IMR-90 (cell line): ENCODE data around the gene TAF9B. TPM values are rescaled to one million over a fixed set of nuclear protein-coding genes. Genes with fewer than 3 reads are reported as not detected.
A peak's percentile ranks its signal among the peaks of the same experiment; 100 is the strongest.

Experiments
- ATAC-seq: fragments of 200-7000 bp; cut with Tn5 transposase; 2 replicates; pipeline ENCODE4 v1.9.1; 2020; ENCODE audit warnings: low read depth, mild to moderate bottlenecking, moderate library complexity
- BruUV-seq: library from RNA; stranded (reverse); fragments of 400-500 nt; replicated peaks from 2 replicates; lab custom pipeline; 2021; lab: Mats Ljungman, UMichigan
- CTCF ChIA-PET: fragments of 300-600 bp; formaldehyde crosslinking; extraction: SDS; loops from one replicate; lab custom pipeline; 2021; ENCODE audit warnings: antibody characterized with exemption; lab: Yijun Ruan, JAX
- POLR2A ChIA-PET: fragments of 300-600 bp; sonication (Branson Sonifier 250); formaldehyde crosslinking; loops from one replicate; lab custom pipeline; 2022; ENCODE audit warnings: antibody characterized with exemption; ENCODE audit not compliant: unreplicated experiment; lab: Charles Lee
- DNase-seq: peaks from one replicate; pipeline ENCODE4 v3.0.0; 2013
- H2AFZ ChIP-seq: replicated peaks from 2 replicates; pipeline ENCODE3; 2013; ENCODE audit warnings: low read length, mild to moderate bottlenecking; ENCODE audit not compliant: poor library complexity
- H2AK5ac ChIP-seq: 2 replicates; pipeline ENCODE4 v1.6.1; 2013; ENCODE audit warnings: low read depth, low read length, inconsistent platforms
- H2AK9ac ChIP-seq: replicated peaks from 2 replicates; pipeline ENCODE3; 2013; ENCODE audit warnings: mild to moderate bottlenecking, low read depth, low read length, moderate library complexity; ENCODE audit not compliant: poor library complexity
- H2BK120ac ChIP-seq: 2 replicates; pipeline ENCODE4 v1.6.1; 2013; ENCODE audit warnings: low read depth, low read length, inconsistent platforms
- H2BK15ac ChIP-seq: 3 replicates; pipeline ENCODE4 v1.6.1; 2013; ENCODE audit warnings: low read depth, low read length, inconsistent platforms
- H2BK20ac ChIP-seq: 2 replicates; pipeline ENCODE4 v1.6.1; 2013; ENCODE audit warnings: low read depth, mild to moderate bottlenecking, inconsistent platforms, low read length, moderate library complexity
- H2BK5ac ChIP-seq: 2 replicates; pipeline ENCODE4 v1.6.1; 2013; ENCODE audit warnings: mild to moderate bottlenecking, low read depth, low read length, inconsistent platforms; ENCODE audit not compliant: poor library complexity, severe bottlenecking
- H3K14ac ChIP-seq: replicated peaks from 2 replicates; pipeline ENCODE4 v1.6.1; 2013; ENCODE audit warnings: low read depth, low read length, inconsistent platforms
- H3K18ac ChIP-seq: 2 replicates; pipeline ENCODE4 v1.6.1; 2013; ENCODE audit warnings: low read depth, low read length, control low read depth
- H3K23ac ChIP-seq: 2 replicates; pipeline ENCODE4 v1.6.1; 2013; ENCODE audit warnings: low read depth, low read length, inconsistent platforms
- H3K27ac ChIP-seq: 2 replicates; pipeline ENCODE4 v1.5.1; 2013; ENCODE audit warnings: mild to moderate bottlenecking, control low read depth, low read length; ENCODE audit not compliant: insufficient read depth
- H3K27me3 ChIP-seq: 2 replicates; pipeline ENCODE4 v1.6.1; 2013; ENCODE audit warnings: low read length; ENCODE audit not compliant: control insufficient read depth, insufficient read depth
- H3K36me3 ChIP-seq: 2 replicates; pipeline ENCODE4 v1.6.1; 2013; ENCODE audit warnings: low read length, mixed read lengths; ENCODE audit not compliant: control insufficient read depth, insufficient read depth
- H3K4ac ChIP-seq: 2 replicates; pipeline ENCODE4 v1.6.1; 2013; ENCODE audit warnings: low read depth, low read length, inconsistent platforms
- H3K4me1 ChIP-seq: 2 replicates; pipeline ENCODE4 v1.6.1; 2013; ENCODE audit warnings: low read length, mixed read lengths; ENCODE audit not compliant: control insufficient read depth, insufficient read depth
- H3K4me2 ChIP-seq: 2 replicates; pipeline ENCODE4 v1.6.1; 2013; ENCODE audit warnings: low read depth, mild to moderate bottlenecking, control low read depth, low read length, moderate library complexity
- H3K4me3 ChIP-seq: 2 replicates; pipeline ENCODE4 v1.5.1; 2013; ENCODE audit warnings: low read depth, mild to moderate bottlenecking, control low read depth, low read length, moderate library complexity; ENCODE audit not compliant: insufficient read depth
- H3K56ac ChIP-seq: 2 replicates; pipeline ENCODE4 v1.6.1; 2013; ENCODE audit warnings: low read length, inconsistent platforms; ENCODE audit not compliant: insufficient read depth; ENCODE audit errors: extremely low read depth
- H3K79me1 ChIP-seq, 2 experiments: 2 replicates each; pipeline ENCODE4 v1.6.1; 2013; ENCODE audit warnings: low read length in 2 of 2, inconsistent platforms in 1 of 2, low read depth in 1 of 2
- H3K9ac ChIP-seq: 2 replicates; pipeline ENCODE4 v1.6.1; 2013; ENCODE audit warnings: low read depth, low read length, control low read depth
- H3K9me1 ChIP-seq: 2 replicates; pipeline ENCODE4 v1.6.1; 2013; ENCODE audit warnings: low read length, inconsistent platforms; ENCODE audit not compliant: insufficient read depth
- H3K9me3 ChIP-seq: 2 replicates; pipeline ENCODE4 v1.6.1; 2013; ENCODE audit warnings: low read length; ENCODE audit not compliant: control insufficient read depth, insufficient read depth
- H4K20me1 ChIP-seq: 2 replicates; pipeline ENCODE4 v1.6.1; 2013; ENCODE audit warnings: low read length, inconsistent platforms; ENCODE audit not compliant: insufficient read depth
- H4K5ac ChIP-seq: 2 replicates; pipeline ENCODE4 v1.6.1; 2013; ENCODE audit warnings: mild to moderate bottlenecking, low read depth, low read length, control low read depth
- H4K8ac ChIP-seq, 2 experiments: 2 replicates each; pipeline ENCODE4 v1.6.1; 2013; ENCODE audit warnings: low read depth in 2 of 2, low read length in 2 of 2, control low read depth in 1 of 2, inconsistent platforms in 1 of 2
- H4K91ac ChIP-seq: 2 replicates; pipeline ENCODE4 v1.6.1; 2013; ENCODE audit warnings: low read depth, low read length, inconsistent platforms; ENCODE audit not compliant: insufficient read depth
- CEBPB ChIP-seq: IDR thresholded peaks from 2 replicates; pipeline ENCODE4 v1.6.1; 2012; ENCODE audit warnings: low read depth, low read length, improper control_type of control experiment
- FOS ChIP-seq: fragments of 150-350 bp; IDR thresholded peaks from 2 replicates; pipeline ENCODE4 v1.6.1; 2016; ENCODE audit warnings: low read depth, low read length
- MAFK ChIP-seq: IDR thresholded peaks from 2 replicates; pipeline ENCODE4 v1.6.1; 2012; ENCODE audit warnings: low read depth, low read length, improper control_type of control experiment
- MAZ ChIP-seq: IDR thresholded peaks from 2 replicates; pipeline ENCODE4 v1.6.1; 2012; ENCODE audit warnings: low read depth, mild to moderate bottlenecking, low read length, improper control_type of control experiment, moderate library complexity, borderline replicate concordance
- WGBS, 2 experiments: methylation state at CpG; one replicate each; pipeline versions ENCODE4 v1.1.5 to v1.1.7; 2013; ENCODE audit warnings: missing lambda C conversion rate in 2 of 2; ENCODE audit not compliant: insufficient read length in 1 of 2; ENCODE audit errors: extremely low coverage in 2 of 2; 5-methylcytosine and 5-hydroxymethylcytosine counted together
- dilution Hi-C: fragments of 300-500 bp; cut with HindIII; formaldehyde crosslinking; loops from one replicate; pipeline ENCODE4 v1.14.3; 2018; ENCODE audit warnings: low sequenced_read_pairs; ENCODE audit not compliant: unreplicated experiment
- in situ Hi-C: fragments of 300-500 bp; cut with MboI; formaldehyde crosslinking; loops from 3 replicates; pipeline ENCODE4 v1.14.3; 2019; ENCODE audit warnings: low sequenced_read_pairs, inconsistent platforms, mixed read lengths
- intact Hi-C: fragments of 100-400 bp; cut with micrococcal nuclease; formaldehyde crosslinking; loops from 2 replicates; pipeline ENCODE4 v1.10.0; 2022
- polyA plus RNA-seq, 3 experiments: library from polyadenylated mRNA; depleted of rRNA; stranded (reverse); fragments of >200 nt; gene quantifications; 2 replicates each; pipeline ENCODE4 v1.2.3, GENCODE V29; 2012; ENCODE audit warnings: low replicate concordance in 1 of 3
- total RNA-seq: library from RNA; depleted of rRNA; stranded (reverse); fragments of >200 nt; gene quantifications from 2 replicates; pipeline ENCODE4 v1.2.3, GENCODE V29; 2012
- TF ChIP-seq, protein P1 (sequence below): fragments of 150-350 bp; IDR thresholded peaks from 2 replicates; pipeline ENCODE4 v1.6.1; 2016; ENCODE audit warnings: low read depth, mild to moderate bottlenecking, low read length, moderate library complexity, borderline replicate concordance
- TF ChIP-seq, protein P2 (sequence below): conservative IDR thresholded peaks from 2 replicates; pipeline ENCODE4 v1.5.1; 2012; ENCODE audit warnings: mild to moderate bottlenecking, low read depth, low read length, improper control_type of control experiment

TAF9B gene
- total and polyA plus RNA-seq, 2 of the 4 experiments (the other 2 are of a cell fraction) = 12.4 to 21.5 TPM

DNA sequence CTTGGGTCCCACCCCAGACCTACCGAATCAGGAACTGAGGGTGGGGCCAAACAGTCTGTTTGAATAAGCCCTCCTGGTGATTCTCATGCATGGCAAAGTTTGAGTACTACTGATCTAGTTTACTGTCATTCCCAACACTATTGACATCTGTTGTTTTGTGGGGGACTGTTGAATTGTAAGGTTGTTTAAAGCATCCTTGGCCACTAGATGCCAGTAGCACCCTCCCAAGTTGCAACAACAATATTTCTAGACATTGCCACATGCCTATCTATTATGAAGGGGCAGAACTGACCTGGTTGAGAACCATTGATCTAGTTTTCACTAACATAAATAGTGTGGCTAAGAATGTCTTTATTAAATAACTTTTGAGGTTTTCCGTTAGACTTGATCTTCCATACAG is 15.1 kb downstream of the TAF9B start:
- no peak overlapping the region for H2BK120ac ChIP-seq
- dilution Hi-C loops = no loop called here

More for the DNA sequence above, 15.1 kb downstream of the TAF9B start:
- Histone ChIP-seq H2BK5ac (no peak overlapping the region), H3K23ac (no peak overlapping the region), H2AFZ (no peak overlapping the region), H3K4me3 (no peak overlapping the region), H3K27ac (no peak overlapping the region), H3K18ac (no peak overlapping the region), H2AK5ac (no peak overlapping the region), H3K9me1 (no peaks in the 10 kb centered on the region), H3K79me1 (peaks cover 4 to 6% of the 10 kb centered on the region in 2 experiments; a peak in 2 of 4 replicates), H3K4me1 (no peaks in the 10 kb centered on the region), H3K14ac (no peak overlapping the region), H3K4me2 (no peak overlapping the region), H3K27me3 (no peaks in the 10 kb centered on the region), H3K9me3 (no peaks in the 10 kb centered on the region), H3K56ac (no peak overlapping the region), H2BK15ac (no peak overlapping the region), H4K91ac (no peak overlapping the region), H2AK9ac (no peak overlapping the region), H3K9ac (no peak overlapping the region), H3K4ac (no peak overlapping the region), H4K5ac (no peak overlapping the region), H4K8ac (no peak overlapping the region), H3K36me3 (peaks cover 34% of the 10 kb centered on the region), H2BK20ac (no peak overlapping the region), H4K20me1 (peaks cover 48% of the 10 kb centered on the region)
- CTCF ChIA-PET = no interaction called here
- in situ Hi-C loops = no loop called here
- BruUV-seq = no TSS peak
- WGBS, 2 experiments = no CpG with 5 or more reads among the region's 2 CpGs
- intact Hi-C loops = no loop called here
- no peak for TF ChIP-seq MAFK
- TF ChIP-seq MAZ = no peak
- TF ChIP-seq CEBPB = no peak
- no peak for TF ChIP-seq FOS
- TF ChIP-seq, protein P1, sequence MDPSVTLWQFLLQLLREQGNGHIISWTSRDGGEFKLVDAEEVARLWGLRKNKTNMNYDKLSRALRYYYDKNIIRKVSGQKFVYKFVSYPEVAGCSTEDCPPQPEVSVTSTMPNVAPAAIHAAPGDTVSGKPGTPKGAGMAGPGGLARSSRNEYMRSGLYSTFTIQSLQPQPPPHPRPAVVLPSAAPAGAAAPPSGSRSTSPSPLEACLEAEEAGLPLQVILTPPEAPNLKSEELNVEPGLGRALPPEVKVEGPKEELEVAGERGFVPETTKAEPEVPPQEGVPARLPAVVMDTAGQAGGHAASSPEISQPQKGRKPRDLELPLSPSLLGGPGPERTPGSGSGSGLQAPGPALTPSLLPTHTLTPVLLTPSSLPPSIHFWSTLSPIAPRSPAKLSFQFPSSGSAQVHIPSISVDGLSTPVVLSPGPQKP = no peak
- TF ChIP-seq, protein P2, sequence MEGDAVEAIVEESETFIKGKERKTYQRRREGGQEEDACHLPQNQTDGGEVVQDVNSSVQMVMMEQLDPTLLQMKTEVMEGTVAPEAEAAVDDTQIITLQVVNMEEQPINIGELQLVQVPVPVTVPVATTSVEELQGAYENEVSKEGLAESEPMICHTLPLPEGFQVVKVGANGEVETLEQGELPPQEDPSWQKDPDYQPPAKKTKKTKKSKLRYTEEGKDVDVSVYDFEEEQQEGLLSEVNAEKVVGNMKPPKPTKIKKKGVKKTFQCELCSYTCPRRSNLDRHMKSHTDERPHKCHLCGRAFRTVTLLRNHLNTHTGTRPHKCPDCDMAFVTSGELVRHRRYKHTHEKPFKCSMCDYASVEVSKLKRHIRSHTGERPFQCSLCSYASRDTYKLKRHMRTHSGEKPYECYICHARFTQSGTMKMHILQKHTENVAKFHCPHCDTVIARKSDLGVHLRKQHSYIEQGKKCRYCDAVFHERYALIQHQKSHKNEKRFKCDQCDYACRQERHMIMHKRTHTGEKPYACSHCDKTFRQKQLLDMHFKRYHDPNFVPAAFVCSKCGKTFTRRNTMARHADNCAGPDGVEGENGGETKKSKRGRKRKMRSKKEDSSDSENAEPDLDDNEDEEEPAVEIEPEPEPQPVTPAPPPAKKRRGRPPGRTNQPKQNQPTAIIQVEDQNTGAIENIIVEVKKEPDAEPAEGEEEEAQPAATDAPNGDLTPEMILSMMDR = peak; percentile 15; the same call in 1 of the 2 replicates
- POLR2A ChIA-PET = no interaction called here
- DNase-seq (no peak), ATAC-seq (no peak)
